Adrenal gland (tissue), 12 donors: Measurements from ENCODE around the gene APLNR. TPM values are rescaled to one million over a fixed set of nuclear protein-coding genes. Genes with fewer than 3 reads are reported as not detected.

Experiments used
- DNase-seq, 7 donors: peaks; one replicate each; pipeline ENCODE4 v3.0.0-alpha.2; 2019 to 2020
- H3K27ac ChIP-seq, 5 donors: fragments of 200-600 bp; sonication (generic) in 4 of 5; 1 replicate in 3 of 5; 2 replicates in 2 of 5; pipeline versions ENCODE4 v1.5.1 to v1.8.0; 2016 to 2020; ENCODE audit warnings: mild to moderate bottlenecking in 1 of 5
- H3K27me3 ChIP-seq: fragments of 200-600 bp; 2 replicates; pipeline ENCODE4 v1.8.0; 2021
- H3K36me3 ChIP-seq, 2 donors: fragments of 200-600 bp; replicated peaks in 1 of 2; 1 replicate in 1 of 2; 2 replicates in 1 of 2; pipeline versions ENCODE4 v1.5.1 to v1.8.0; 2018 to 2022
- H3K4me1 ChIP-seq, 2 donors: fragments of 200-600 bp; replicated peaks in 1 of 2; 1 replicate in 1 of 2; 2 replicates in 1 of 2; pipeline versions ENCODE4 v1.5.1 to v1.8.0; 2018 to 2021
- H3K4me3 ChIP-seq, 4 donors: fragments of 200-600 bp; sonication (generic) in 3 of 4; one replicate each; pipeline ENCODE4 v1.5.1; 2016 to 2018
- H3K9me3 ChIP-seq, 3 donors: fragments of 200-600 bp; sonication (generic) in 1 of 3; replicated peaks in 1 of 3; 1 replicate in 2 of 3; 2 replicates in 1 of 3; pipeline versions ENCODE4 v1.5.1 to v1.8.0; 2016 to 2021
- CTCF ChIP-seq, 6 experiments: fragments of 450-650 bp in 4 of 6; fragments of 200-600 bp in 2 of 6; sonication (generic) in 1 of 6; IDR thresholded peaks; 1 replicate in 5 of 6; 2 replicates in 1 of 6; pipeline versions ENCODE4 v1.5.1 to v1.8.0; 2016 to 2021; ENCODE audit warnings: antibody characterized with exemption in 6 of 6, mild to moderate bottlenecking in 2 of 6, moderate library complexity in 1 of 6
- POLR2A ChIP-seq, 2 donors: fragments of 450-650 bp; IDR thresholded peaks; one replicate each; pipeline ENCODE4 v1.6.1; 2017; ENCODE audit warnings: antibody characterized with exemption in 2 of 2, mild to moderate bottlenecking in 2 of 2, moderate library complexity in 1 of 2
- WGBS, 4 donors: extraction: QIAGEN DNeasy Blood & Tissue Kit in 2 of 4; methylation state at CpG; one replicate each; pipeline versions ENCODE4 v1.1.5 to v1.1.7; 2013 to 2017; 5-methylcytosine and 5-hydroxymethylcytosine counted together
- intact Hi-C, 2 donors: fragments of 100-400 bp; cut with DNase I; formaldehyde crosslinking; loops; one replicate each; pipeline versions ENCODE4 v1.14.1 to v1.15.0; 2022 to 2023
- polyA plus RNA-seq, 3 donors: library from polyadenylated mRNA; stranded (reverse); fragments of 200-250 nt in 2 of 3; fragments of 350-450 nt in 1 of 3; fragmentation: Illumina TruSeq in 1 of 3; extraction: RNeasy Lipid Tissue Mini Kit (QIAGEN cat#74804) in 1 of 3; gene quantifications; one replicate each; pipeline ENCODE4 v1.2.3, GENCODE V29; 2013 to 2014
- total RNA-seq, 9 donors: library from RNA; depleted of rRNA in 4 of 9; stranded (reverse); fragments of >200 nt in 4 of 9; fragments of 120-200 nt in 1 of 9; fragmentation: NEBNext Ultra II Directional in 1 of 9; extraction: Animal tissue kit (Norgen Biotek cat#: 25700) in 1 of 9; gene quantifications; one replicate each; pipeline versions ENCODE4 v1.1.0 to v1.2.4, GENCODE V29; 2013 to 2023
- donor health status: healthy with polysubstance abuse.
- donor health status: Bipolar disorder and iron deficiency.
- donor health status: DM: yes; HTN: yes; CAD: no.
- donor health status: DM: no; HTN: no; CAD: no.
- donor health status: DM: no; HTN: no; CAD: no.
- donor health status: DM: yes; HTN: yes; CAD: no.

APLNR gene
- total and polyA plus RNA-seq, 12 donors = 1.1 to 30.1 (median 5.0) TPM

GRCh38 chr11:57214098-57214417, 23.0 kb downstream of the APLNR start:
- Histone ChIP-seq H3K4me3 (no peak overlapping the region), H3K4me1 (peaks cover 0 to 4% of the 10 kb centered on the region in 2 donors), H3K9me3 (no peaks in the 10 kb centered on the region), H3K27ac (no peak overlapping the region), H3K27me3 (no peaks in the 10 kb centered on the region), H3K36me3 (no peaks in the 10 kb centered on the region)
- no peak for DNase-seq
- 37 to 61% (median 55%) methylated on average over 2 of the region's 2 CpGs for WGBS, 4 donors
- TF ChIP-seq POLR2A (IDR thresholded peaks at IDR 0.05) (no peak), CTCF (IDR thresholded peaks at IDR 0.05) (no peak)
- intact Hi-C loops = no loop called here

DNA sequence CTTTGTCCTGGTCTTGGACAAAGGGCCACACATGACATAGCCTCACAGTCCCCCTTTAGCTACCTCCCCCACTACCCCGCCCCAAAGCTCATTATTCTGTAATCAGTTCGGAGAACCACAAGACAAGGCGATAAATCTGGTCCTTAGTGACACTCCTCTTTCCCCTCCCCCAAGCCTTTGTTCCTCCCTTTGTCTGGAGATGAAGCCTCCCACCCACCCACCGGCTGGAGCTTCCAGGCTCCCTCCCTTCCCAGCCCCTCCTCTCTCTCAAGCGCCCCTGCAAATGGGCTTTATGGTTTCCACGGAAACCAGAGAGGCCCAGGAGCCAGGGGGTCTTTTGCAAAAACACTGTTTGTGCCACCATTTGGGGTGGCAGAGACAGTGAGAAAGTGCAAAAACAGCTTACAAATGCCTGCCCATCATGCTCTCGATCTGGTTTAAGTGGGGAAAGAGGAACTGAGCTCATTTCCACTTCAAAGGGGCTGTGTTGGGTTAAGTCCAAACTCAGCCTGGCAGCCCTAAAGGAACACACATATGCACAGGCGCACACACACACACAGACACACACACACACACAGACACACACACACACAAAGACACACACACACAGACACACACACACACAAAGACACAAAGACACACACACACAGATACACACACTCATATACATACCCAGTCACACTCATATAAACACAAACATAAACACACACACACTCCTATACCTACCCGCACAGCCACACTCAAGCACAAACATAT, 23.5 kb downstream of the APLNR start:
- no peaks in the 10 kb centered on the region for H3K36me3 ChIP-seq
- 23 to 39% (median 28%) methylated on average over 9 of the region's 9 CpGs for WGBS, 4 donors
- no peaks in the 10 kb centered on the region for H3K9me3 ChIP-seq
- no peak for TF ChIP-seq POLR2A (IDR thresholded peaks at IDR 0.05)
- no peak for DNase-seq
- intact Hi-C loops = no loop called here
- H3K4me3 ChIP-seq = no peak overlapping the region
- H3K27me3 ChIP-seq = no peaks in the 10 kb centered on the region
- peaks cover 0 to 1% of the 10 kb centered on the region in 2 donors for H3K4me1 ChIP-seq
- H3K27ac ChIP-seq = no peak overlapping the region

GRCh38 chr11:57210781-57211180, 26.3 kb downstream of the APLNR start:
- intact Hi-C loops = no loop called here

GRCh38 chr11:57207168-57207567, 29.9 kb downstream of the APLNR start:
- 52 to 58% (median 56%) methylated on average over 6 of the region's 6 CpGs for WGBS, 4 donors
- no peak overlapping the region for H3K27ac ChIP-seq
- intact Hi-C loops = no loop called here
- H3K27me3 ChIP-seq = no peaks in the 10 kb centered on the region
- no peak overlapping the region for H3K4me3 ChIP-seq
- H3K36me3 ChIP-seq = no peaks in the 10 kb centered on the region
- H3K9me3 ChIP-seq = no peaks in the 10 kb centered on the region
- TF ChIP-seq CTCF (IDR thresholded peaks at IDR 0.05) (no peak), POLR2A (IDR thresholded peaks at IDR 0.05) (no peak)
- no peak for DNase-seq
- no peaks in the 10 kb centered on the region for H3K4me1 ChIP-seq

More at GRCh38 chr11:57210781-57211180, 26.3 kb downstream of the APLNR start:
- Histone ChIP-seq H3K4me1 (no peaks in the 10 kb centered on the region), H3K36me3 (no peaks in the 10 kb centered on the region), H3K9me3 (no peaks in the 10 kb centered on the region), H3K4me3 (no peak overlapping the region), H3K27me3 (no peaks in the 10 kb centered on the region), H3K27ac (no peak overlapping the region)
- TF ChIP-seq POLR2A (IDR thresholded peaks at IDR 0.05) (no peak), CTCF (IDR thresholded peaks at IDR 0.05) (no peak)
- WGBS, 4 donors = 14 to 31% (median 24%) methylated on average over 7 of the region's 7 CpGs
- peak in 2 of 7 donors; percentile 41 to 61 for DNase-seq
